HFF-Myc (cell line): ENCODE data around the gene RPS6KA2.

ENCODE experiments used
- DNase-seq: peaks from one replicate; pipeline ENCODE4 v3.0.0-alpha.2; 2011; ENCODE audit warnings: low read depth; ENCODE audit errors: extremely low read depth
- H3K4me3 ChIP-seq: replicated peaks from 2 replicates; pipeline ENCODE4 v1.5.1; 2011; ENCODE audit warnings: low read depth, mild to moderate bottlenecking, control low read depth, low read length
- CTCF ChIP-seq: IDR thresholded peaks from 2 replicates; pipeline ENCODE4 v1.5.1; 2012; ENCODE audit warnings: mild to moderate bottlenecking, low read depth, low read length, control low read depth; ENCODE audit errors: missing control alignments

The RPS6KA2 gene

GRCh38 chr6:166567813-166568212, 59.2 kb downstream of the RPS6KA2 start:
- H3K4me3 ChIP-seq = no peak overlapping the region
- no peak for TF ChIP-seq CTCF
- no peak for DNase-seq

- no peak overlapping the region for H3K4me3 ChIP-seq
- no peak for TF ChIP-seq CTCF
- peak; percentile 86 for DNase-seq
Observed at GRCh38 chr6:166567107-166567506, 59.9 kb downstream of the RPS6KA2 start.

GRCh38 chr6:166566026-166567011, 60.7 kb downstream of the RPS6KA2 start:
- H3K4me3 ChIP-seq = no peak overlapping the region
- no peak for TF ChIP-seq CTCF
- no peak for DNase-seq

GRCh38 chr6:166565084-166565967, 61.7 kb downstream of the RPS6KA2 start:
- TF ChIP-seq CTCF = no peak
- no peak overlapping the region for H3K4me3 ChIP-seq
- no peak for DNase-seq

- TF ChIP-seq CTCF = no peak
- no peak overlapping the region for H3K4me3 ChIP-seq
- DNase-seq = no peak
Observed at GRCh38 chr6:166563805-166564204, 63.2 kb downstream of the RPS6KA2 start.

GRCh38 chr6:166563200-166563599, 63.9 kb downstream of the RPS6KA2 start:
- DNase-seq = no peak
- TF ChIP-seq CTCF = no peak
- no peak overlapping the region for H3K4me3 ChIP-seq
